Spleen (tissue), 7 donors: ENCODE results near the gene ANKRD12.

ENCODE experiments used
- CTCF ChIP-seq, 11 experiments: fragments of 200-600 bp in 7 of 11; fragments of 450-650 bp in 4 of 11; sonication (generic) in 4 of 11; IDR thresholded peaks in 8 of 11; conservative IDR thresholded peaks in 3 of 11; 1 replicate in 7 of 11; 2 replicates in 4 of 11; pipeline versions ENCODE4 v1.4.0 to v1.8.0; 2016 to 2021; ENCODE audit warnings: antibody characterized with exemption in 11 of 11, inconsistent platforms in 4 of 11, mild to moderate bottlenecking in 1 of 11
- POLR2A ChIP-seq, 3 donors: fragments of 450-650 bp; IDR thresholded peaks; one replicate each; pipeline ENCODE4 v1.5.1; 2017; ENCODE audit warnings: antibody characterized with exemption in 3 of 3, mild to moderate bottlenecking in 1 of 3
- POLR2AphosphoS5 ChIP-seq, 3 donors: sonication (generic); formaldehyde crosslinking; IDR thresholded peaks; one replicate each; pipeline ENCODE4 v1.5.1; 2017; ENCODE audit warnings: antibody characterized with exemption in 3 of 3
- donor health status: DM: no; HTN: no; CAD: no; lungs with moderate emphysema.
- donor health status: DM: no; HTN: no; CAD: no.
- donor health status: DM: no; HTN: no; CAD: no.

GRCh38 chr18:9117980-9118841 lies 18.4 kb upstream of the ANKRD12 start:
- TF ChIP-seq POLR2AphosphoS5 (IDR thresholded peaks at IDR 0.05), result no peak
- TF ChIP-seq POLR2A (IDR thresholded peaks at IDR 0.05), result no peak
- no peak for TF ChIP-seq CTCF (IDR thresholded peaks at IDR 0.05 in 8 of 11, conservative IDR thresholded peaks at IDR 0.05 in 3 of 11)
